HG02623 (cell line): ENCODE results near the gene MYO5B.

Experiments used
- ATAC-seq: cut with Tn5 transposase; IDR thresholded peaks from one replicate; pipeline ENCODE4 v1.9.1; 2021; ENCODE audit warnings: moderate library complexity; ENCODE audit not compliant: unreplicated experiment

Gene MYO5B

DNA sequence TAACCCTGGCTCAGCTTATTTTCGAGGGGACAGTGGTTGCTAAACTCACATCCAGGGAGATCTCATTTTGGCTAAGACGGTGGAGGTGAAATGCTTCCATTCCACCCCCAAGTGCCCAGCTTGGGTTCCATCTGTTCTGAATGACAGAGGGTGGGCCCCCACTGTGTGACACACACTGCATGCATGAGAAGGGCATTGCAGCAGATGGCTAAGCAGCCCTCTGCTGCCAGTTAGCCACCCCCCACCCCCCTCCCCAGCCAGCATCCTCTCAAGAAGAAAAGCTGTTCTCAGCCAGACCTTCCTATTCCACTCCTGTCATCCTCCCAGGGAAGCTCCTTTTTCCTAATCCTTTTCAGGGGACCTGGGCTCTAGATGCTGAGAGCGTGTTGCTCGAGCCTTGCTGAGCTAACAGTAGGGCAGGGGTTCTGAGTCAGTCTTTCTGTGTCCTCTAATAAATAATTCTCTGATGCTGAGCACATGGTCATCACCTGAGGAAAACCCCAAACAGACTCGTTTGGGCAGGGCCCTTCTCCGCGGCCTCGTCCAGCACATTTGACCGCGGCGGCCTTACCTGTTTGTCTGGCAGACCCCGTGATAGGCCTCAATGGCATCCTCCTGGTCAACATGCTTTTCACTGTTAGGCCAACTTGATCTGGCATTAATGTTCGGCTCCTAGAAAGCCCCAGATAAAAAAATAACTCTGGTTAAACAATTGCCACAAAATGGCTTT, 332.1 kb downstream of the MYO5B start:
- ATAC-seq, result no peak

DNA sequence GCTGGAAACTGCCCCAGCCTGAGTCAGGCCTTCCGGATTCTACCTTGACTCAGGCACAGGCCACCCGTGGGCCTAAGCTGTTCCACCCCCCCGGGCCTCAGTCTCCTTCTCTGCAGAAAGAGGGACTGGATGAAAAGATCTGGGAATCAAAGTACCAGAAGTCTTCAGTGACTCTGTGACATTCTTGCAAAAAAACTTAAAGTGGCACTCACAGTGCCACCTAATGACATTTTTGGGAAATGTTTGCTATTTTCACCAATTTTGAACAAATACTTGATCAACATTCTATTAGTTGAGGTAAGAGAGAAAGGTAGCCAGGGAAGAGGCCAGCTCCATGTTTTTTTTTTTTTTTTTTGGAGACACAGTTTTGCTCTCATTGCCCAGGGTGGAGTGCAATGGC, 333.3 kb downstream of the MYO5B start:
- ATAC-seq, result no peak

DNA sequence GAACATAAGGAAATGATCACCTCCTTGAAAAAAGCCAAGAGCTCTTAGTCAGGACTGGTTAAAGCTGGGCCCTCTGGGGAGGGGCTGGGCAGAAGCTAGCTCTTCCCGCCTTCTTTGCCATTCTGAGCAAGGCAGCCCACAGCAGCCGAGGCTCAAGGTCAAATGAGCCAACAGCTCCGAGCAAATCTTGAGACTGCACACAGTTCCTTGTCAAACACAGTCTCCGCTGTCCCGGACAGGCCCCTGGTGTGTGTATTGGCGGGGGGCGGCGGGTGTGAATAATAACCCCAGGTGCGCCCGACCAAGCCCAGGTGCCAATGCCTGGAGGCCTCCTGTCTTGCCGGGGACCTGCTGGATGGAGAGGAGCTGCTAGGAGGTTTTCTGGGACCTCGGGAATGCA, 335.2 kb downstream of the MYO5B start:
- no peak for ATAC-seq

DNA sequence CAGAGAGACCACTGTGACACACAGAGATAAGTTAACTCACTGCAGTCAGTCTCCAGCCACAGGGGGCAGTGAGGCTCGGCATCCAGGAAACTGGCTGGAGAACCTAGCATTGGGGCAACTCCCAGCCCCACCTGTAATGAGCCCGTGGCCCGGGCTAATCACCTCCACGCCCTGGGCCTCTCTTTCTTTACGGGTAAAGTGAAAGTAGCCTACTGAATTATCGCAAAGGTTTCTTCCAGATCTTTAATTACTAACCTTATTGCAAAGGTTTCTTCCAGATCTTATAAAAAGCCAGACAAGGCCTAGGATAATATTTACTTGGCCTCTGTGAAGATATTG, 336.0 kb downstream of the MYO5B start:
- ATAC-seq, result no peak

GRCh38 chr18:49858309-49859020, 336.5 kb downstream of the MYO5B start:
- ATAC-seq, result no peak

GRCh38 chr18:49857708-49858107, 337.2 kb downstream of the MYO5B start:
- no peak for ATAC-seq

GRCh38 chr18:49856496-49856895, 338.5 kb downstream of the MYO5B start:
- no peak for ATAC-seq

GRCh38 chr18:49855711-49856415, 339.1 kb downstream of the MYO5B start:
- no peak for ATAC-seq

DNA sequence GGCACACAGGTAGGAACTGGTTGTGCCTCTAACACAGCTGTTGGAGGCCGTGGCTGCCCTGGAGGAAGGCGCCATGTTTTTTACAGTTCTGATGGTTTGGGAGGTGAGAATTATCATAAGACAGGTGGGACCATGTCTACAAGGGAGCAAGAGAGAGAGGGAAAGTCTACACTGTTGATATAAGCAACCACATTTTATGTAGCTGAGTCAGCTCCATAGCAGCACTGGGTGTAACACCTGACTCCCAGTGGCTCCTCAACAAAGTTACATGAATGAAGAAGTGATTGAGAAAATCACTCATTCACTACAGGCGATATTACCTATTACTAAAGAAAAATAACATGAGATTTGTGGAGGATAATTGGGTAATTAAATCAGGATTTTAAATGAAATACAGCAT, 340.3 kb downstream of the MYO5B start:
- ATAC-seq, result no peak

DNA sequence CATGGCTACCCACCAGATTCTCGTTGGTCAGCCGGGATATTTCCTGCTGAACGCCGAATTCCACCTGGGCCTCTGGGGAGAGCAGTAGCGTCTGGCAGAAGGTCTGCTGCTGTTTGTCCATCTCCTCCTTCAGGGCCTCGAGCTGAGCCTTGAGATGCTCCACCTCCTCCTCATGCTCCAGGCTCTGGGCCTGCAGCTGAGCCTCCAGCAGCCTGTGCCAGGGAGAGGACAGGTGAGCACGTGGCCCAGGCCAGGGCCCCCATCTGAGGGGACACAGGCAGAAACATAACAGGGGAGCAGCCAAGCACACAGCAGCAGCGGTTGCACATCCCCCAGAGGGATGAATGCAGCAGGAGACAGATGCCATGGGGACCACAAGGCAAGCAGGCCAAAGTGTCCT, 341.5 kb downstream of the MYO5B start:
- no peak for ATAC-seq

GRCh38 chr18:49853011-49853410, 341.9 kb downstream of the MYO5B start:
- ATAC-seq, result no peak

GRCh38 chr18:49851624-49852023, 343.3 kb downstream of the MYO5B start:
- no peak for ATAC-seq

- no peak for ATAC-seq
Measured at GRCh38 chr18:49850636-49851035, 344.3 kb downstream of the MYO5B start.

DNA sequence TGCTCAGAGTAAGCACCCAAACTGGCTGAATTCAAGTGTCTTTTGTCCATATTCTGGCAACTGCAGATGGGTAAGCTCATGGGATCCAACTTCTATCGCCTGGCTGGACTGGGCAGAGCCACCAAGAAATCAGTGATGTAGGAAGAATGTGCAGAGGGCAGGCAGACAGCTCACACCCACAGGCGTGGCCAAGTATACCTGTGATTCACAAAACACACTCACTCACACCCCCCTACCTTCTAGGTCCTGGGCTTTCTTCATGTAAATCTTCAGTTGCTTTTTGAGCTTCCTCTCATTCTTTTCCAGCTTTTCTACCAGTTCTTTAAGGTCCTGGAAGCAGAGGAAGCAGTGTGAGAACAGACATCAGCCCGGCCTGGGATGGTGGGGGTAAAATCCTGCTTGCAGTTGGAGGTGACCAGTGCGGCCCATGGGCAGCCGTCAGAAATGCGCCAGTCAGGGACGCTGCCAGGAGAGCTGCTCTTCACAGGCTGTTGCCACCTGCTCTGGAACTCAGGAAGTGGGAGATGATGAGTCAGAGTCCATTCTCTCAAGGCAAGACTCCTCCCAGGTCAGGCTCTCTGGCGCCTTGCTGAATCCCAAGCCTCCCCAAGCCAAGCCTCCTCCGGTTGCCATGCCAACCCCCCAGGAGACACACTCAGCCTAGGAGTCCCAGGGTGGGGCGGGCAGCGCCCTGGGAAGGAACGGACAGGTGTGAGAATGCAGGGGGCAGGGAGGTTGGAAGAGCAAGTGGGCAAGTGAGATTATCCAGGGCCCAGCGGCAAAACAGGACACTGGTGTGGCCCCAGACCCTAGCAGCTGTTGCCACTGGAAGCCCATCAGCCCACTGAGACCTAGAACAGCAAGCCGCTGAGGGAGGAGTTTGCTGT, 345.4 kb downstream of the MYO5B start:
- no peak for ATAC-seq

DNA sequence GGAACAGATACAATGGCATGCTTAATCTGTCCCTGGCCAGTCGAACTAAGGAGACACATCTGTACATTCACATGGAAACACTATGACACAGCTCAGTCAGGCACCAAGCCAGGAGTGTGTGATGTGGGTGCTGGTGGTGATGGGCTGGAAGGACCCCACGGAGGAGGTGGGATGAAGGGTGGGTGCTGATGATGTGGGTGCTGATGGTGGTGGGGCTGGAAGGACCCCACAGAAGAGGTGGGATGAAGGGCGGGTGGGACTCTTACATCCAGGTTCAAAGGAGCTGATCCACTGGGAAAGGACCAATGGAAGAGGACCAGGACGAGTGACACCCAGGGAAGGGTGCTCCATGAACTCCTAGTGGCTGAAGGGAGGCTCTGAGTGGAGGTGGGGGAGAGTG, 346.8 kb downstream of the MYO5B start:
- ATAC-seq, result no peak

DNA sequence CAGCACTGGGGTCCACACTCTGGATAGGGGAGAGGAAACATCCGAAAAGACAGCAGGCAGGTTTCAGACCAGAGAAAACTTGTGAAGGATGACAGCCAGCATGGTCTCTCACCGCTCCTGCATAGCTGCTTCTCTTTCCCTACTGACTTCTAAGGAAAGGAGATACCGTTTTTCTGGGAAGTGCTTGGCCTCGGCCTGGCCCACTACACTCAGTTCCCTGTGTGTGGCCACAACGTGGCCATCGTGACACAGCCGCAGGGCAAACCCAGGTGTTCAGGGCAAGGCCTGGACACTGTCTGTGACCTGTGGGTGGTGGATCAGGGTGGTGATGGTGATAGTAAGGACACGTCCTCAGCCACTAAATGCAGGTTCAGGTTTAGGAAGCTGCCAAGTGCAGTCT, 347.4 kb downstream of the MYO5B start:
- no peak for ATAC-seq

- no peak for ATAC-seq
Measured at GRCh38 chr18:49846718-49847470, 348.1 kb downstream of the MYO5B start.

- no peak for ATAC-seq
Measured at GRCh38 chr18:49846361-49846662, 348.6 kb downstream of the MYO5B start.

GRCh38 chr18:49845629-49846360, 349.2 kb downstream of the MYO5B start:
- no peak for ATAC-seq

DNA sequence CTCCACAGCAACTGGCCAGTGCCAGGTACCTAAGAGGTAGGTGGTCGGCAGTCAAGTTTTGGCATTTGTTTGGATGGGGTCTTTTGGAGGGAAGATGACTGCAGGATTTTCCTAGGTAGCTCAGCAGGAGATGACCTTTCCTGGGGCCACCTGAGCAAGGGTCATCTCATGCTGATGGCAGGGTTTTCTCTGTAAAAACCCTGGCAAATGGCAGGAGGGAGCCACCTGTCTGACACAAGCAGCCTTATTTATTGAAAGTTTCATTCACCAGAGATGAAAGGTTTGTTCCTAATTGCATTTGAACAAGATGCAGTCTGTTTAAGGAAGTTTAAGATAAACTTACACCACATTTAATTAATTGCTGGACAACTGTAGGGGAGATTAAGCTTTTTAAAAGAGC, 350.0 kb downstream of the MYO5B start:
- no peak for ATAC-seq
